Spinal cord (tissue), 10 donors: Measurements from ENCODE around the gene PTBP2. TPM values are rescaled to one million over a fixed set of nuclear protein-coding genes. Genes with fewer than 3 reads are reported as not detected.
A peak's percentile ranks its signal among the peaks of the same experiment; 100 is the strongest.

Source experiments
- DNase-seq, 6 donors: peaks; one replicate each; pipeline versions ENCODE4 v3.0.0 to v3.0.0-alpha.2; 2013 to 2015; ENCODE audit warnings: low spot score in 6 of 6, low read depth in 4 of 6
- H3K27ac ChIP-seq: one replicate; pipeline ENCODE4 v1.5.1; 2013; ENCODE audit warnings: low read depth, low read length, control low read depth
- H3K27me3 ChIP-seq: one replicate; pipeline ENCODE4 v1.6.1; 2013; ENCODE audit warnings: low read length; ENCODE audit not compliant: control insufficient read depth, insufficient read depth
- H3K36me3 ChIP-seq: one replicate; pipeline ENCODE4 v1.6.1; 2013; ENCODE audit warnings: low read length; ENCODE audit not compliant: control insufficient read depth, insufficient read depth
- H3K4me1 ChIP-seq: one replicate; pipeline ENCODE4 v1.6.1; 2013; ENCODE audit warnings: low read length; ENCODE audit not compliant: control insufficient read depth, insufficient read depth
- H3K4me3 ChIP-seq: one replicate; pipeline ENCODE4 v1.5.1; 2013; ENCODE audit warnings: low read depth, low read length, control low read depth
- H3K9me3 ChIP-seq: one replicate; pipeline ENCODE4 v1.6.1; 2013; ENCODE audit warnings: low read length; ENCODE audit not compliant: control insufficient read depth, insufficient read depth
- WGBS: methylation state at CpG from one replicate; pipeline ENCODE4 v1.1.5; 2013; ENCODE audit warnings: missing lambda C conversion rate; ENCODE audit not compliant: insufficient coverage; 5-methylcytosine and 5-hydroxymethylcytosine counted together
- long read RNA-seq, 4 donors: transcript quantifications; one replicate each; lab custom pipeline, GENCODE V29; 2026
- polyA plus RNA-seq, 2 donors: library from polyadenylated mRNA; unstranded; fragments of 120-200 nt; gene quantifications; one replicate each; pipeline ENCODE4 v1.2.1, GENCODE V29; 2013; ENCODE audit not compliant: insufficient read length in 2 of 2
- total RNA-seq, 2 donors: library from RNA; depleted of rRNA in 1 of 2; stranded (reverse); fragments of 120-200 nt in 1 of 2; fragments of >200 nt in 1 of 2; gene quantifications; one replicate each; pipeline versions ENCODE4 v1.2.3 to v1.2.4, GENCODE V29; 2013 to 2014
- donor health status: healthy.

Gene PTBP2, protein sequence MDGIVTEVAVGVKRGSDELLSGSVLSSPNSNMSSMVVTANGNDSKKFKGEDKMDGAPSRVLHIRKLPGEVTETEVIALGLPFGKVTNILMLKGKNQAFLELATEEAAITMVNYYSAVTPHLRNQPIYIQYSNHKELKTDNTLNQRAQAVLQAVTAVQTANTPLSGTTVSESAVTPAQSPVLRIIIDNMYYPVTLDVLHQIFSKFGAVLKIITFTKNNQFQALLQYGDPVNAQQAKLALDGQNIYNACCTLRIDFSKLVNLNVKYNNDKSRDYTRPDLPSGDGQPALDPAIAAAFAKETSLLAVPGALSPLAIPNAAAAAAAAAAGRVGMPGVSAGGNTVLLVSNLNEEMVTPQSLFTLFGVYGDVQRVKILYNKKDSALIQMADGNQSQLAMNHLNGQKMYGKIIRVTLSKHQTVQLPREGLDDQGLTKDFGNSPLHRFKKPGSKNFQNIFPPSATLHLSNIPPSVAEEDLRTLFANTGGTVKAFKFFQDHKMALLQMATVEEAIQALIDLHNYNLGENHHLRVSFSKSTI
- total RNA-seq (100 to 1,000 TPM in 1 of 2 donors, 10 to 100 TPM in 1; 50.6 to 147 TPM), polyA plus RNA-seq (10 to 100 TPM; 71.7 to 77.0 TPM)
- long read RNA-seq, donor 1, full-length matches to known transcripts: 14 of 14 reads
- long read RNA-seq, donor 1, partial matches to known transcripts: 0 of 14 reads
- long read RNA-seq, donor 1, other reads (novel, unspliced or antisense): 0 of 14 reads
- long read RNA-seq, donor 2, full-length matches to known transcripts: 4 of 4 reads
- long read RNA-seq, donor 2, partial matches to known transcripts: 0 of 4 reads
- long read RNA-seq, donor 2, other reads (novel, unspliced or antisense): 0 of 4 reads
- long read RNA-seq, donor 3, full-length matches to known transcripts: 5 of 5 reads
- long read RNA-seq, donor 3, partial matches to known transcripts: 0 of 5 reads
- long read RNA-seq, donor 3, other reads (novel, unspliced or antisense): 0 of 5 reads
- long read RNA-seq, donor 4, partial matches to known transcripts: 0 of 1 reads
- long read RNA-seq, donor 4, other reads (novel, unspliced or antisense): 0 of 1 reads

DNA sequence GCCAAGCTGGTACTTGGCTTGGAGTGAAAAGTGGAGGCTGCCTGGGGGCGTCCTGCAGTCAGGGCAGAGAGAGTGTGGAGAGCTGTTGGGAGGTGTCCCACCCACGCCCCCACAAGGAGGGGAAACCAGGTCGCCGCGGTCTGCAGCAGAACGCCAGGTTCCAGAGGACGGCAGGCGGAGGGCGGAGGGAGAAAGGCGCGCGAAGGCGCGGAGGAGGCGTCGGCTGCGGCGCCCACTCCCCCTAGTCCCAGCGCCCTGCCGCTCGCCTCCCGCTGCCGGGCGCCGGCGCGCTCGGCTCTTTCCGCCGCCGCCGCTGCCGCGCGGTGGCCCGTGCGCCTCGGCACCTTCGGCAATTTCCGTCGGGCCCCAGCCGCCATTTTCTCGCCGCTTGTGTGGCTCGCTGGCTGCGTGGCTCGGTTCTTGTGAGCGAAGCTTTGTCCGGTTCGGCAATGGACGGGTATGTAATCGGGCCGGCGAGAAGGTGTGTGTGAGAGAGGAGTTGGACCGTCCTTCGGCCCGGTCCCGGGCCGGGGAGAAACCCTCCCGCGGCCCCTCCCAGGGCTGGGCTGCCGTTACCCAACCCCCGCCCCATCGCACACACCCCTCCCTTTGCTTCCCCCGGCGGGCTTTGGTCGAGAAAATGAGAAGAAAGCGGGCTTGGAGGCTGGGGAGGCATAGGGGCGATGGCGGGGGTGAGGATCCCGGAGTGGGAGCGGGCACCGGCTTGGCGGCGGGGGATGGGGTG, at the start of gene PTBP2:
Gene PTBP2, plus strand, starts transcription at position 369 of the 745 bp plus-strand sequence. Its CDS starts 81 bp downstream, at position 450.
- no peaks in the 10 kb centered on the region for H3K9me3 ChIP-seq
- H3K36me3 ChIP-seq: peaks cover 18% of the 10 kb centered on the region
- H3K4me1 ChIP-seq: peaks cover 7% of the 10 kb centered on the region
- DNase-seq: peak; percentile 77 to 97 (median 84)
- no peaks in the 10 kb centered on the region for H3K27me3 ChIP-seq
- WGBS: 0% methylated on average over 61 of the region's 75 CpGs
- H3K4me3 ChIP-seq: peak within 1 kb of the TSS; percentile 98
- peak within 1 kb of the TSS; percentile 99 for H3K27ac ChIP-seq

DNA sequence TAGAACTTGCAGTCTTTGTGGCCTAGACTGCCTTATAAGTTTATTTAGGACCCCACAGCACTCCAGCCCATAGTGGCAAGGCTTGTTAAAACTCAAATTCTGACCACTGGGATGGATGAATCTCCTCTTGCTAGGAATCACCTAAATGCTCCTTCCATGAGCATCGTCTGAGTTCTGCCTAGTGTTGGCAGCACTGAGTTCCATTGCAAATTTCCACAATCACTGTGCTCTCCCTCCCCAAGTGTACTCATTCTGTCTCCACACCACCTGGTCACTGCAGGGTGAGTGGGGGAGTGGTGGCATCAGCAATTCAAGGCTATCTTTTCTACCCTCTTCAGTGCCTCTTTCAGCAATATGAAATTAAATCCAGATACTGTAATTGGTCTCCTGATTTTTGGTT, 46.7 kb upstream of the PTBP2 start:
- no peaks in the 10 kb centered on the region for H3K36me3 ChIP-seq
- no peak for DNase-seq
- H3K4me1 ChIP-seq: no peaks in the 10 kb centered on the region
- WGBS: no CpG with 5 or more reads among the region's 1 CpG
- H3K27me3 ChIP-seq: no peaks in the 10 kb centered on the region
- no peak overlapping the region for H3K4me3 ChIP-seq
- H3K27ac ChIP-seq: no peak overlapping the region
- H3K9me3 ChIP-seq: no peaks in the 10 kb centered on the region

DNA sequence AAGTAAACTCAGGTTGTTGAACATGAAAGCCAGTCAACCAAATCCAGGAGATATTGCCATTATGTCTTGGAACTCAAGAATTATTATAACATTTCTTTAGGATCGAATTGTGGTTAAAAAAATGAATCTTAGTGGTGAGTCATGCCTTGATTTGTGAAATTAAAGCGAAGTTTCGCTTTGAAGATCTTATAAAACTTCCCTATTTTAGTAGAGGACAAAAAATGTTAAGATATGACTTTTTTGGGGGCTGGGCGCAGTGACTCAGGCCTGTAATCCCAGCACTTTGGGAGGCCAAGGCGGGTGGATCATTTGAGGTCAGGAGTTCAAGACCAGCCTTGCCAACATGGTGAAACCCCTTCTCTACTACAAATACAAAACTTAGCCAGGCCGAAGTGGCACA, 39.5 kb upstream of the PTBP2 start:
- Histone ChIP-seq H3K4me3 (no peak overlapping the region), H3K4me1 (no peaks in the 10 kb centered on the region), H3K27me3 (no peaks in the 10 kb centered on the region), H3K9me3 (no peaks in the 10 kb centered on the region), H3K27ac (no peak overlapping the region), H3K36me3 (no peaks in the 10 kb centered on the region)
- WGBS: no CpG with 5 or more reads among the region's 6 CpGs
- no peak for DNase-seq

DNA sequence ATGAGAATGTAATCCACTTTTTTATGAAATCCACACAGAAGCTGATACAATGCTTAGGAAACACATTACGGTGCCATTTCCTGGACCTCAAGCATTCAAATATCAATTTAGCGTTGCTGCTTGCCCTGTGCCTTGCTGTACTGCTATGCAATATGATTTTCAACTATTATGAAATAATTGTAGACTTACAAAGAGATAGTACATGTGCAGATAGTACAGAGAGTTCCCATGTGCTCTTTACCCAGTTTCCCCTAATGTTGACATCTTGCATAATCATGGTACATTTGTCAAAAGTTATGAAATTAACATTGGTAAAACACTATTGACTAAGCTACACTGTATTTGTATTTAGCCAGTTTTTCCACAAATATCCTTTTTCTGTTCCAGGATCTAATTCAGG, 37.7 kb upstream of the PTBP2 start:
- WGBS: no CpG with 5 or more reads among the region's 2 CpGs
- H3K4me3 ChIP-seq: no peak overlapping the region
- no peaks in the 10 kb centered on the region for H3K27me3 ChIP-seq
- H3K27ac ChIP-seq: no peak overlapping the region
- H3K9me3 ChIP-seq: no peaks in the 10 kb centered on the region
- H3K4me1 ChIP-seq: no peaks in the 10 kb centered on the region
- H3K36me3 ChIP-seq: no peaks in the 10 kb centered on the region
- DNase-seq: no peak

DNA sequence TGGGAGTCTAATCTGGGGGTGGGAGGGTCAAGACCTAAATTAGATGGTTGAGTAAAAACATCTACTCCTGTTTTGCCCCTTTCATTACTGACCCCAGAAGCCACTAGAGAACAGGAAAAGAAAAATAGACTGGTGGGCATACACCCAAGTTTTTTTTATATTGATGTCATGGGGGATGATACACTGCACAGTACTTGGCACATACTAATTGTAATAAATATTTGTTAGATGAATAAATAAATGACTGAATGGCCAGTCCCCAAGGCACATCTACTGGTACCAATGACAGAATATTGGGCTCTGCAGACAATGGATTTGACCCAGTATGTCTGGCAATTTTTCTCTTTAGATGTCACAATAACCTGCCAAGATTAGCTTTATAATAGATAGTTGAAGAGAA, 36.8 kb upstream of the PTBP2 start:
- no peaks in the 10 kb centered on the region for H3K36me3 ChIP-seq
- no peak for DNase-seq
- no peak overlapping the region for H3K4me3 ChIP-seq
- no peaks in the 10 kb centered on the region for H3K27me3 ChIP-seq
- no peaks in the 10 kb centered on the region for H3K4me1 ChIP-seq
- no peak overlapping the region for H3K27ac ChIP-seq
- H3K9me3 ChIP-seq: no peaks in the 10 kb centered on the region

DNA sequence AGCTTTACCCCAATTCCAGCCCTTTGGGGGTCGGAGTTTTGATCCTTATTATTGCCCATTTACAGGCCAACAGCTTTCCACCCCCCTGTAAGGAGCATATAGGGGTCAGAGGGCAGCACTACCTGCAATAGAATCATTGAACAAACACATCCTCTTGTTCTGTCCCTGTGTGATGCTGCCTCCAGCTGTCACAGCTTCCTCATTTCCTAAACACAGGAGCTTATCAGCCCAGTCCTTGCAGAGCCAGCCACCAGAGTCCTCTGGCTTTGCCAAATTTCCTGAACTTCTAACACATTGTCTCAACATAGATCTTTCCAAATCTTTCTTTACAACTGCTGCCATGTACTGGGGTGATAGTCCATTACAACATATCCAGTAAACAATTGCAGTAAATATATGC, 32.8 kb upstream of the PTBP2 start:
- no peak overlapping the region for H3K4me3 ChIP-seq
- no peak for DNase-seq
- no peaks in the 10 kb centered on the region for H3K4me1 ChIP-seq
- no peaks in the 10 kb centered on the region for H3K9me3 ChIP-seq
- WGBS: no CpG with 5 or more reads among the region's 1 CpG
- H3K27ac ChIP-seq: no peak overlapping the region
- H3K27me3 ChIP-seq: no peaks in the 10 kb centered on the region
- no peaks in the 10 kb centered on the region for H3K36me3 ChIP-seq

DNA sequence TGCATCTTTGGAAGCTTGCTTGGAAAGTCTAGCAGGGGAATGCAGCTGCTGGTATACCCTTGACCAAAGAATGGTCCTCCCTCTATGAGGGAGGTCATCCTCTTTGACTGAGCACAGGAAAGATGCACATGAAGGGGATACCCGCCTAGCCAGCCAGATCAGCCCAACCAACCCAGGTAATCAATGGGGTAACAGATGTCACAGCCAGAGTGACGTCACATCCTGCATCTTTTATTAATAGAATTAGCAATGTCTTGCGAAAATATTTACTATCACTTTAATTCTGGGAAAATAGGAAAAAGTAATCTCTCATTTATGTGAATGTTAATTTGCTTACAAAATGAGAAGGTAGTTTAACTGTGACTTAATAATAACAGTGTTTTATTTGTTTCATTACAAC, 25.6 kb upstream of the PTBP2 start:
- no CpG with 5 or more reads among the region's 3 CpGs for WGBS
- no peak for DNase-seq
- no peaks in the 10 kb centered on the region for H3K27me3 ChIP-seq

DNA sequence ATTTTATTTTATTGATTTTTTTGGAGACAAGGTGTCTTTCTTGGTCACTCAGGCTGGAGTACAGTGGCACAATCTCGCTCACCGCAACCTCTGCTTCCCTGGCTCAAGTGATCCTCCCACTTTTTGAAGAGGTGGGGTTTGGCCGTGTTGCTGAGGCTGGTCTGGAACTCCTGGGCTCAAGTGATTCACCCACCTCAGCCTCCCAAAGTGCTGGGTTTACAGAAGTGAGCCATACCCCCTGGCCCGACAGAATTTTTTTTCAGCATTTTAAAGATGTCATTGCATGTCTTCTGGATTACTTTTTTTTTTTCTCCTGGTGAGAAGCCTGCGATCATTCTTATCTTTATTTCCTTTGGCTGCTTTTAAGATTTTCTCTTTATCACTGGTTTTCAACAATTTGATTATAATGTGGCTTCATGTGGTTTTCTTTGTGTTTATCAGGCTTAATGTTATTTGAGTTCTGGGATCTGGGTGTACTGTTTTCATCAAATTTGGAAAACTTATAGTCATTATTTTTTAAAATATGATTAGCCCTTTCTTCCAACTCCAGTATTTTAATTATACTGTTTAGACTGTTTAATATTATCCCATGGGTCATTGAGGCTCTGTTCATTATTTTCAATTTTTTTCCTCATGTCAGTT, 23.1 kb upstream of the PTBP2 start:
- Histone ChIP-seq H3K27me3 (no peaks in the 10 kb centered on the region), H3K4me3 (no peak overlapping the region), H3K36me3 (no peaks in the 10 kb centered on the region), H3K4me1 (no peaks in the 10 kb centered on the region), H3K27ac (no peak overlapping the region), H3K9me3 (peaks cover 4% of the 10 kb centered on the region)
- DNase-seq: no peak
- WGBS: no CpG with 5 or more reads among the region's 5 CpGs

More for the DNA sequence above, 25.6 kb upstream of the PTBP2 start:
- Histone ChIP-seq H3K27ac (no peak overlapping the region), H3K4me3 (no peak overlapping the region), H3K36me3 (no peaks in the 10 kb centered on the region), H3K9me3 (peaks cover 4% of the 10 kb centered on the region), H3K4me1 (no peaks in the 10 kb centered on the region)

DNA sequence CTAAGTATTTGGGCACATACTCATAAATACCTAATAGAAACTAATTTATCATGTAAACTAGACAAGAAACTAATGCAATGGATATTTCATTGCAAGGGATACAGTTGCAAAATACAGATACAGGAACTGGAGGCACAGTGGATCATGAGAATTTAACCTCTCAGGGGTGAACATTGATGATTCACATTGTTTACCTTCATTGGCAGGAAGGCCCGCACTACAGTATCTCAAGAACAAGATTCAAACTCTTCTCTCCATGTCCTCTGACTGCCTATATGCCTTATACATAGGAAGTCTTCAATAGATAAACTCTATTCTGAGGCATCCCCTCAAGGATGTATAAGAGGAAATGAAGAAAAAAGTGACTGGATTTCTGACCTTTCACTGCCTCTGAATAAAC, 18.4 kb upstream of the PTBP2 start:
- Histone ChIP-seq H3K4me3 (no peak overlapping the region), H3K27ac (no peak overlapping the region), H3K9me3 (peaks cover 4% of the 10 kb centered on the region), H3K36me3 (no peaks in the 10 kb centered on the region), H3K27me3 (no peaks in the 10 kb centered on the region), H3K4me1 (no peaks in the 10 kb centered on the region)
- no CpG with 5 or more reads among the region's 1 CpG for WGBS
- DNase-seq: no peak
